ENCODE data around the gene SPACA9.

SPACA9 gene

DNA sequence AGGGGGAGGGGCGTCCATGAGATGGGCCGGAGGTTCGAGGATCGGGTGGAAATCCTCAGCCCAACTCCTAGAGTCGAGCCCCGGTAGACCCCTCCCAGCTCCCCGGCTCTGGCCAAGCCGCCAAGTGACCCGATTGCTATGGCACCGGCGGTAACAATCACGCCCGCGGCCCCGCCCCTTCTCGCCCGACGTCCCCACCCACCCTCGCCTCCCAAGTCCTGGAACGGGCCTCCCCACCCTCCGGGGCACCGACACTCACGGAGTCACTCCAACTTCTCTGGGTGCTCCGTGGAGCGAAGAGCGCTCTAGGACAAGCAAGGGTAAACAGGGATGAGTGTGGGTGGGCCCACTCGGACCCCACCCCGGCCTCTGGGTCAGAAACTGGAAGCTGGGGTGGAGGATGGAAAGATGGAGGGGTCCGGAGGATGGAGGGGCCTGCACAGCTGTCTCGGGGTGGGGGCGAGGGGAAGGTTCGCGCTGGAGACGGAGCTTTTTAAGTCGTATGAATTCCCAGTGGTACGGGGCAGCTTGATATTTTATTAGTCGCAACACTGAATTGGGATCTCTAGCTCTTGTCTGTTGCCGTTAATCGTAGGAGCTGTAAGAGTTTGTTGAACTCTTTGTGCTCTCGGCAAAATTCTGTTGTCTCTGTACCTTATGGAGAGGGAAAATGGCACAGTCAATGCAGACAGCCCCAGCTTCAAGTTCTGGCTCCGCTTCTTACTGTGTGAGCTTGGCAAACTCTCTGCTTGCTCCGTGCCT, at the start of gene SPACA9:
SPACA9 (plus strand) TSS at position 204 of the 762 bp plus-strand sequence. CDS start 5,050 bp downstream, outside the sequence.
- peak; percentile 23 for DNase-seq (ENCODE audit: low spot score)

DNA sequence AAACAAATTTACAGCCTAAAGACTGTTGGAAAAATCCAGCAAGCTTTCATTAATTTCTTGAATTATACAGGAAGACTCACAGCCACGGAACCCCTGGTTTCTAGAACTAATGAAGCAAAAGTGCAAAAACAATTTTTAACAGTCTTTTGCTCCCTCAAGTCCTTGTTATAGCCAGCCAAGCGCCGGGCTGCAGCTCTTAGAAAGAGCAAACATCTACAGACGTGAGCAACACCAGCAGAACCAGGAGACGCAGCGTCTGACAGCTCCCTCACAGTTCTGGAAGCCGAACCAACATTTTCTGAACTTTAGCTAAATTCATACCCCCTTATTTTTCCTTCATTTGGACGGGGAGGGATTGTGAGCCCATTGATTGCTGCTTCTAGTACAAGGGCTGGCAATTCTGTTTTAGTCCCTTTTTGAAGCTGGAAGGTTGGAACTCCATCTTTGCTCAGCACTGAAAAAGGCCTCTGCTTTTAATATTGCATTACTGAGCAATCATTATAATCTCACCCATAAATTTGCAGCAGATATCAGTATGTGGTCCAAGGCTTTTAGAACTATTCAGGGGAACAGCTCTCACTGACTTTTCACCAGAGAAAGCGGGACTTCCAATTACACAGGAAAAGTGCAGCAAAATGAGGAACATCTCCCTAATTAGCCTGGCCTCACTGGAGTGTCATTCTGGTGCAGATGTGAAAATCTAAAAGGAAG, 46.4 kb upstream of the SPACA9 start:
- DNase-seq (ENCODE audit: low spot score), result no peak

DNA sequence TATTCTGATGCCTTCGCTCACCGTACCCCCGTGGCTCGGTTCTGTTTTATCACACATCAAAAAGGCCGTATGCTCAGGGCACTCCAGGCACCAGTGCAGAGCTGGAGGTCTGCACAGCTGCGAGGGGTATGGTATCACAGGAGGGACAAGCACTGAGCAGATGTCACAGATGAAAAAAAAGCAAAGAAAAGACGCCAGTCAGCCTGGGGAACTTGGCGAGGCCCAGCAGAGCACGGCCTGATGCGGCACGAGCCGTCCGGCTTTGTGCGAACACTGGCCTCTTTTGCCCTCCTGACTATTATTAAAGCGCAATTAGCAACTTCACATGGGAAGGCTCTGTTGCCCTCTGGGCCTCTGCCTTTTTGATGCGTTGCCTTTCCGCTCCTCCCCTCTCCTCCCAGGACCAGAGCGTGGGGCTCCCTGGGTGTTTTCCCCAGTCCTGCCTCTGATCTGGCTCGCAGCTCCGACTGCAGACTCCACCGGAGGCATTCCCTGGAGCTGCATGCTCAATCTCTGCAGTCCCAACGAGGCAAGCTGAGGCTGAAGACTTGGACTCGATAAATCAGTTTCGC, 45.1 kb upstream of the SPACA9 start:
- no peak for DNase-seq (ENCODE audit: low spot score)

DNA sequence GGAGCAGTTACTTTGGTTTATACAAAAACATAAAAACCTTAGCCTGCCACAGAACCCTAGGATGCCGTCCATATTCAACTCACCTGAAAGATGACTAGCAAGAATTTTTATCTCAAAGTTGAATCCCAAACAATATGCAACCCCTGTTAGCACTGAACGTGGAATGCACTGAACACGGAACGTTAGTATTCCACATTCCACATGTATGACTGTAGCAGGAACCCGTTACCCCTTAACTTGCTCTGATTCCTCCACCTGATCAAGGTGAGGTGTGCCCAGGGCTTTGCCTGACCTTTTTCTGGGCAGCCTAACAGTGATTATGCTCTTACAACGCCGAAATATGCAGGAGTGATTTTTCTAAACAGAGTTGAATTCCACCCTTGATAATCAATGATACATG, 44.4 kb upstream of the SPACA9 start:
- no peak for DNase-seq (ENCODE audit: low spot score)

DNA sequence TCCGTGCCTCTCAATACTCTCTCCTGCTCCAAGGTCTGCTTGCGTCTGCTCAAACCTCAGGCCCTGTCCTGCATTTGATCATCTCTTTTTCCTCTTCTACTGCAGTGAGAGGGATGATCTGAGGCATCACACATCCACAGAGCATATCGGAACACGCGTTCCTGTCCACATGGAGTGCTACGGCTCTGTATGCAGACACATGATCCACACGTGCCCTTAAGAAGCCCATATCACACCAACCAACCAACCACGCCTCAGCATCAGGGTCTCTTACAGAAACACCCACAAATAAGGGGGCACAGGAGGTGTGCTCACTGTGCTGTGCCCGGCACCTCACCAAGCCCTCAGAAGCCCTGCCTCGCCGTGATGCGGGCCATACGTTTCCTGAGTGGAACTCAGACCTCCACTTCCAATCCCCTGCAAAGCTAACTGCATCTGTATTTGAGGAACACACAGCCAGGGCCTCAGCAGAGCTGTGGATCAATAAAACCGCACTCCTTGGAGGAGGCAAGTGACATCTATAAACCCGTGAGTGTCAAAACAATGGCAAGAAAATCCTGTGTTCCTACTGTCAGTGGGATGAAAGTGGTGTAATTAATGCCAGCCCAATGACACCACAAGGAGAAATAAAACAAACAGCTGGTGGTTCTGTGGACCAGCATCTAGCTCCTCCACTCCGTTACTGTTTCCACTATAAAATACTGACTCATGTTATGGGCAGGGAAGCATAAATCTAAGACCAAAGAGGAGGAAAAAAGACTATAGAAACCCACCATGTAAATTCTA, 41.0 kb upstream of the SPACA9 start:
- no peak for DNase-seq (ENCODE audit: low spot score)

DNA sequence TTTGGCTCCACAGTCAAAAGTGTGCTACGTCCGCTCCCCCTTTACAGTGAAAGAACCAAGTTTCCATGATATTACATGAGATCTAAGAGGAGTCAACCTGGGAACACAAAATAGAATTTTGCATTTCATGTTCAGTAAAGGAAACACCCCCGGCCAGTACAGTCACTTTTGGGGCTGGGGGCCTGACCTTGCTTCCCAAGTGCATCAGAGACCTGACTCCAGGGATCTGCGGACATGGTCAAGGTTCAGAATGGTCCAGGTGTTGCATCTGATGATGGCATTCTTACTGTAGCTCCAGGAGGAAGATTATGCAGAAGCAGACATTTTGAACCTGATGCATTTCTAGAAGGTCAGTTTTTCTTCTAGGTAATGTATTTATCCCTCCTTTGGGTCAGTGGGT, 40.4 kb upstream of the SPACA9 start:
- no peak for DNase-seq (ENCODE audit: low spot score)

DNA sequence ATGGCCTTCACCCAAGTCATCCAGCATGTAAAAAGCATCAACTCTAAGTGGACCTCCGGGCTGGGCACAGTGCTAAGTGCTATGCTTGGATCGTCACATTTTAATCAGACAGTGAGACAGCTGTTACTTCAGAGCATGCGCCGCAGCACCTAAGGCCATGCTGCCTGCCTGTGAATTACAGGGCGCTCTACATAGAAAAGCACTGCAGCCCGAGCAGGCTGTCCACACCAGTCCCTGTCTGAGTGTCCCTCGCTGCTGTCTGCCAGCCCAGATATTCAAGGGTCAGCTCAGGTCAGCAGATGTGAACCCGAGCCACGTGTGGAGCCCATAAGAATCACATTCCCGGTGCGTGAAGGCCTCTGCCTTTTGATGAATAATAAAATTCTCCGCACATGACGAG, 37.7 kb upstream of the SPACA9 start:
- no peak for DNase-seq (ENCODE audit: low spot score)

DNA sequence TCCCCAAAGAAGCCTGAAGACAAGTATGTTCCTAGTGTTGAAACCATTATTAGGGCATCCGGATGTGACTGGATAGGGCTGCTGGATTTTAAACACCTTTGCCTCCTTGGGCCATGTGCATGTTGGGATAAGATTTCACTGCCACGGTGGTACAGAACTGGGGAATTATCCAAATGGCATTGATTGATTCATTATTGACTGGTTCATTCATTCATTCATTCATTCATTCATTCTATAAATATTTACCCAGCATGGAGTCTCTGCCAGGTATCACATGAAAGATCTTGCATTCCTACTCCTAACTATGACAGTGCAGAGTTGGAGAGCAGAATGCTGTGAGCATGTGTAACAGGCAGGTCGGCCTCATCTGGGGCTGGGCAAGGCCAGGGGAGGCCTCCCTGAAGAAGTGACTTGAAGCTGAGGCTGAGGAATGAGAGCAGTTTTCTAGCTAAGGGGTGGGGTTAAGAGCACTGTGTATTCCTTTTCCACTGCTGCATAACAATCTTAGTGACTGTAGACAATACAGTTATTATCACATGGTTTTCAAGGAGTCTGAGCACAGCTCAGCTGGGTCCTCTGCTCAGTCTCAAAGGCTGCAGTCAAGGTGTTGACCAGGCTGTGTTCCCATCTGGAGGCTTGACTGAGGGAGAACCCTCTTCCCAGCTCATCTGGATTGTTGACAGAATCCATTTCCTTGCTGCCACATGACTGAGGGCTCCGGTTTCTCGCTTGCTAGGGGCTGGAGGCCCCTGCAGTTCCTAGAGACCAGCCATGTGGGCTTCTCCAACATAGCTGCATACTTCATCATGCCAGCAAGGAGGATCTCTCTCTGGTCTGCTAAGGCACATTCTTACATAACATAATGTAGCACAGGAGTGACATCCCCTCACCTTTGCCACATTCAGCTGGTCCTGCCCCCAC, 36.3 kb upstream of the SPACA9 start:
- DNase-seq (ENCODE audit: low spot score), result no peak

DNA sequence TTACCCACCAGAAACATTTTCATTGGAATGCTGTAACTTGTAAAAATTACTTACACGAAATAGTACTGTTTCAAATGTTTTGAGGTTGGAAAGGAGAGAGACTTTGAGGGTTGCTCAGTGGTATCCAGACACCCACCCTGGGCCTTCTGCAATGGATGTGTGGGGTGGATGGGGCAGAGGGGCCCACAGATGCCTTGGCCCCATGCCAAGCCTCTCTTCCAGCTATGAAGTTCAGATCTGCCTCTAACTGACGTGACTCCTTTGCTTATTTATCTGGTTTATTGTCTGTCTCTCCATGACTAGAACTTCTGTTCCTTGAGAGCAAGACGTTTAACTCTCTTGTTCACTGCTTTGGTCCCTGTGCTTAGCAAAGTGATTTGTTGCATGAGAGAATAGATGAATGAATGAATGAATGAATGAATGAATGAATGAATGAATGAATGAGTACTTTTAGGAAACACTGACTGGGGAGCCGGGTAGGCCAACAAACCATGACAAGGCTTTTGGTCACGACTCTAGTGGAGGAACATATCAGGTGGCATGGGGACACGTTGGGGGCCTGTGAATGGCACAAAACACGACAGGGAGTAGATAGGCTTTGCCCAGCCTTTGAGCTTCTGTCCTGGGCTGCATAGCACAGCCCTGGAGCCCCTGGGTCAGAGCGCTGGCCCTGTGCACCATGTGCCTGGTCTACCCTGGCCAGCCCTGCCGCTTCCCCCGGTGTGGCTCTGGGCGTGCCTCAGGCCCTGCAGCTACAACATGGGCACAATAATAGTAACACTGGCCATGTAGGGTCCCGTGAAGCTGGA, 32.4 kb upstream of the SPACA9 start:
- no peak for DNase-seq (ENCODE audit: low spot score)

DNA sequence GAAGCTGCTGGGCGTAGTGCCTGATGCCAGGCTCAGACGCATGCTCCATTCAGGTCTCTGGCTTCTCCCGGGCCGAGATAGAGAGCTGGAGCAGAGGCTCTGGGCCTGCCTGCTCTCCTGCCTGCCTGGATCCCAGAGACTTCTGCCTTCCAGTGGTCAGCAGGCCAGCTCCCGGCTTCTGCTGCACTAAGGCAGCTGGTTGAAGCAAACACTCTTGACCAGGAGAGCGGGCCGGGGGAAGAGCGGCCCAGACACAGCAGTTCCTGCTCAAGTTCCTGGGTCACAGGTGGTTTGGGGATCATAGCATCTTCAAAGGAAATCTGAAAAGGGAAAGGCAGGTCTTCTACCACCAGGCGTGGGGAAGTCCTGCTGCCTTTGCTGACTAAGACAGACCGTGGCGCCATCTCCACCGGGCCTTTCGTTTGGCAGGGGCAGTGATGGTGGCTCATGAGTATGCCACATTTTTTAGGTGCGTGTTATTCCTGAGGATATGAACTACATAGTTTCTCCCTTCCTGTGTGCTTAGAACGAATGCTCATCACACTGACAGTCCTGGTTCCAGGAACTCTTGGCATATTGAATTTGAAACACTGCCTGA, 31.7 kb upstream of the SPACA9 start:
- DNase-seq (ENCODE audit: low spot score), result no peak

DNA sequence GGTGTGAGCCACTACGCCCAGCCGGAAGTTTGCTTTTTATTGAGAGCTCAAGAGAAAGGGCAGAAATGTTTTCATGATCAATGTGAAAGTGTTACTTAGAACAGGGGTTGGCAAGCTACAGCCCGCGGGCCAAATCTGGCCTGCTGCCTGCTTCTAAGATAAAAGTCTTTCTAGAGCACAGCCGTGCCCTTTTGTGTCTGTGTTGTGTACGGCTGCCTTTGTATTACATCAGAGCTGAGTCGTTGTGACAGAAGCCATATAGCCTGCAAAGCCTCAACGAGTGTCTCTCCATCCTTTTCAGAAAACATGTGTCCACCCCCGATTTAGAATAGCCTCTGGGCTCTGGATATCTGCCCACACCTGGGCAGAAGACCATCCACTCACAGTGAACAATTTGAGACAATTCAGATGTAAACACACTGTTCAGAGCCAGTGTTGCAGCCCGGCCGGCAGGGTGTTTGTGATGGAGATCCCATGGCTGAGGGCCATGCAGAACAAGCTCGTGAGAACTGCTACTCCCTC, 29.5 kb upstream of the SPACA9 start:
- DNase-seq (ENCODE audit: low spot score), result no peak

DNA sequence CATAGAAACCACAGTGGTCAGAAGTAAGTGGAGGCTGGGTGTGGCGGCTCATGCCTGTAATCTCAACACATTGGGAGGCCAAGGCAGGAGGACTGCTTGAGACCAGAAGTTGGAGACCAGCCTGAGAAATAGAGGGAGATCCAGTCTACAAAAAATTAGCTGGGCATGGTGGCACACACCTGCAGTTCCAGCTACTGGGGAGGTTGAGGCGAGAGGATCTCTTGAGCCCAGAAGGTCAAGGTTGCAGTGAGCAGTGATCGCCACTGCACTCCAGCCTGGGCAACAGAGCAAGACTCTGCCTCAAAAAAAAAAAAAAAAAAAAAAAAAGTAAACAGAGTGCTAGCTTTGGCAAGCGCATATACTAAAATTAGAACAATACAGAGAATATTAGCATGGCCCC, 25.2 kb upstream of the SPACA9 start:
- DNase-seq (ENCODE audit: low spot score), result no peak

DNA sequence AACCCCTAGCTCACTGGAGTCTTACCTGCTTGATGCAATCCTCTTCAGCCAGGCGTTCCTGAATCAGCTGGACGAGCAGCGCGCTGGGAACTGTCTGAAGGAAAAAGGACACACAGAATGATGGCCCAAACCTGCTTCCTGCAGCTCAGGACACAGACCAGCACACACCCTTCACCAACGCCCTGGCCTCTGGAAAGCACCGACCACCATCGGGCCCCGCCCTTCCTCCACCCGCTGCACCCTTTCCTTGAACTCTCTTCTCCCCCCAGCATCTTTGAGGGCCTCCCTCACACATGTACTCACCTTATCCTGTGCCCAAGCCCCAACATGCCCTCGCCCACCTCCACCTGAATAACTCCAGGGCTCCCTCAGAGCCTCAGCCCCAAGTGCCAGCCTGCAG, 23.9 kb upstream of the SPACA9 start:
- DNase-seq (ENCODE audit: low spot score), result no peak

DNA sequence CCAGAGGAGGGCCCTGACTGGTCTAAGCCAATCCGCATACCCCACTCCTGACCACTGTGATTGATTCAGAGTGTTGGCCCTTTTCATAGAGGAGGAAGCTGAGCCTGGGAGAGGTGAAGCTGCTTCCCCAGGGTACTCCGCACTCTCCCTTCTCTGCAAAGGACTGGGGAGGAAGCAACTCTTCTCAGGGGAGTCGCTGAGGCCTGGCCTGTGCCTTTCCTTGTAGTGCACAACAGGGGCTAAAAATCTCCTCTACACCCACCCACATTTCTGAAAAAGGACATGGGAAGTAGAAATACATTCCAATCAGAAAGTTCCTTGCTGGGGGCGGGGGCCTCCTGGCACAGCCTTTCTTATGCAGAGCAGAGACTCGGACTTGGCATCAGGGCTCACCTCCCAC, 22.8 kb upstream of the SPACA9 start:
- no peak for DNase-seq (ENCODE audit: low spot score)

DNA sequence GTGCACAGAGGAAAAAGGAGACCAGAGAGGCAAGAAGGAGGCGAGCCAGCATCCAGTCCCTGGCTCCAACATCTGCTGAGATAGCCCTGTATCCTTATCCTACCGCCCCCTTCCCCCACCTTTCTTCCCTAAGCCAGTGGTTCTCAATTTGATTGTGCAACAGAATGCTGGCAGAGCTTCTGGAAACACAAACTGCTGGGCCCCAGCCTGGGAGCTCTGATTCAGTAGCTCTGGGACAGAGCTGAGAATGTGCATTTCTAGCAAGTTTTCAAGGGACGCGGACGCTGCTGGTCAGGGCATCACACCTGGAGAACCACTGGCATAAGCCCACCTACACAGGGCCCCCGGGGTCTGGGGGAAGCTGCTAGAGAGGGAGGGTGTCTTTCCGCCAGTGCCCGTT, 21.7 kb upstream of the SPACA9 start:
- no peak for DNase-seq (ENCODE audit: low spot score)

DNA sequence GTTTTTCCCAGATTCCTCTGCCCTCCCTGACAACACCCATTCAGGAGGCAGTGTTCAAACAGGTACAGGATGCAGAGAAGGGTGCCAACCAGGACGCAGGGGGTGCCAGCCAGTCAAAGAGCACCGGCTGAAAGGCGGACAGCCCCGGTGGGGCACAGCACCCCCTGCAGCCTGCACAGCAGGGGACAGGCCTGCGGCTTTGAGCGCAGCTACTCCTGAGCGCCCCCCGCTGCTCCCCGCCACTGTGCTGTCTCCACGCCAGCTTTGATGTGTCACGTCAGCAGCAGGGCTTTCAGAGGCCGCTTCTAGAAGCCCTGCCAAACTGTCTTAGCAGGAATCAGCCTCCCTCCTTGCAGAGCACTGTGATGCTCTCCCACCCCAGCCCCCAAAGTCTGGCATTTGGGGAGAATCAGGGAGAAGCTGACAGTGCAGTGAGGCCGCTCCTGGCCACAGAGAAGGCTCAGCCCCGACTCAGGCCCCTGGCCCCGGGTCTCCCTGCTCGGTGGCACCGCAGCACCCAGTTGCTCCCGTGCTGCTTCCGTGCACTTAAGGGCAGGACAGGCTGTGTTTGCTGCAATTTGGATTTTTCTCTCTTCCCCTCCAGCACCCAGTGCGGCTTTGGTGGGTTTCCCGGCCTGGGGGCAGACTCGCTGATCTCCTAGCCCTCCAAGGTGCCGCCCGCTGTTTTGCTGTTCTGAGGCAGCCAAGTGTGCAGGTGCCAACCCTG, 20.9 kb upstream of the SPACA9 start:
- DNase-seq (ENCODE audit: low spot score), result no peak

DNA sequence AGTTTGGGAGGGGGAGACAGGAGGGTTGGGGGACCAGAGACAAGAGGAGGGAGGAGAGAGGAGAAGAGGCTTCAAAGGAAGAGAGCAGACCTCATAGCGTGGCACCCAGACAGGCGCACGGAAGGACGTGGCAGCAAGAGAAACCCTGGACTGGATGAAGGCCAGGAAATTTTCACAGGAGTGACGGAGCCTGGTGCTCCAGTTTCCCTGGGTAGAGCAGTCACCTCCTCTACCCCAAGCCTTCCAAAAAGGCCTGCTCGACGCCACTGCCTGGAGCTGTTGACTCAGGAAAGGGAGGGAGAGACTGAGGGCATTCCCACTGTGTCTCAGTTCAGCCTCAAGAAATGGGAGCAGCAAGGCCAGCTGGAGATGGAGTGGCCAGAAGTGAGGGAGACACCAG, 19.9 kb upstream of the SPACA9 start:
- DNase-seq (ENCODE audit: low spot score), result no peak

DNA sequence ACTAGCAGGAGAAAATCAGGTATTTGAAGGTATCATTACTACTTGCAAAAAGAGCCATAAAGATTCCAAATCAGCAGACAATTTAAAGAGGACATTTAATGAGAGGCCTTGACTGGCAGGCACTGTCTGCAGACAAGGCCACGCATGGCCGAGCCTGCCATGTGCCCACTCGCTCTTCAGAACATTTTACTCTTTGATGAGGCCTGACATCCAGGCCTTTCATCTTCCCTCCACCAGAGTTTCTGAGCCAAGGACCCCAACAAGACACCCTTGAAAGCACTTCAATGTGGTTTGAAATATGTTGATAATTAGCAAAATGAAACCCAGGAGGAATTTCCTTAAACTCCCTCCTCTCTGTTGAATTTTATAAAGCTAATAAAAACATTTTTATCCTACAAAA, 17.0 kb upstream of the SPACA9 start:
- no peak for DNase-seq (ENCODE audit: low spot score)

DNA sequence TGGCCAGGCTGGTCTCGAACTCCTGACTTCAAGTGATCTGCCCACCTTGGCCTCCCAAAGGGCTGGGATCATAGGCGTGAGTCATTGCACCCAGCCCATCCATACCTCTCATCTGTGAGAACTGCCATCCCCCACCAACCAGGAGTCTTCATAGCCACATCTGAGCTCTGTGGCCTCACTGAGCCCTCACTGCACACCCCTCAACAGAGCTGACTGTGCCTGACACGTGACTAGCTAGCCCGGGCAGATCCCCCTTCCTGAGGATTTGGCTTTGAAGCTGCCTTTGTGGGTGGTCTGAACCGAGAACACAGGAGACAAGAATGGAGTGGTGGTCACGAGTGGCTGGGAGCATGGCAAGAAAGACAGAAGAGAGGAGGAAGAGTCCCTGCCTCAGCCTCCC, 16.2 kb upstream of the SPACA9 start:
- no peak for DNase-seq (ENCODE audit: low spot score)
